Mesodermal cell (in vitro differentiated cells): ENCODE data around the gene ZNF488.

Experiments
- H3K27ac ChIP-seq: 2 replicates; pipeline ENCODE4 v1.7.0; 2013; ENCODE audit warnings: mild to moderate bottlenecking, low read depth, low read length, moderate library complexity; ENCODE audit not compliant: severe bottlenecking
- H3K36me3 ChIP-seq: 2 replicates; pipeline ENCODE4 v1.7.1; 2013; ENCODE audit warnings: mild to moderate bottlenecking, low read length, moderate library complexity; ENCODE audit not compliant: control insufficient read depth, insufficient read depth
- H3K4me1 ChIP-seq: one replicate; pipeline ENCODE4 v1.7.1; 2013; ENCODE audit warnings: mild to moderate bottlenecking, low read length; ENCODE audit not compliant: insufficient read depth, control insufficient read depth, poor library complexity, severe bottlenecking
- H3K4me3 ChIP-seq: 2 replicates; pipeline ENCODE4 v1.7.0; 2013; ENCODE audit warnings: low read length, control low read depth, mild to moderate bottlenecking; ENCODE audit not compliant: insufficient read depth, poor library complexity, severe bottlenecking; ENCODE audit errors: extremely low read depth
- H3K9me3 ChIP-seq: 2 replicates; pipeline ENCODE4 v1.7.1; 2013; ENCODE audit warnings: mild to moderate bottlenecking, low read length, moderate library complexity; ENCODE audit not compliant: control insufficient read depth
- WGBS, 2 experiments: methylation state at CpG; one replicate each; pipeline ENCODE4 v1.1.5; 2013; ENCODE audit warnings: missing lambda C conversion rate in 2 of 2; ENCODE audit not compliant: insufficient coverage in 2 of 2; 5-methylcytosine and 5-hydroxymethylcytosine counted together

The ZNF488 gene

DNA sequence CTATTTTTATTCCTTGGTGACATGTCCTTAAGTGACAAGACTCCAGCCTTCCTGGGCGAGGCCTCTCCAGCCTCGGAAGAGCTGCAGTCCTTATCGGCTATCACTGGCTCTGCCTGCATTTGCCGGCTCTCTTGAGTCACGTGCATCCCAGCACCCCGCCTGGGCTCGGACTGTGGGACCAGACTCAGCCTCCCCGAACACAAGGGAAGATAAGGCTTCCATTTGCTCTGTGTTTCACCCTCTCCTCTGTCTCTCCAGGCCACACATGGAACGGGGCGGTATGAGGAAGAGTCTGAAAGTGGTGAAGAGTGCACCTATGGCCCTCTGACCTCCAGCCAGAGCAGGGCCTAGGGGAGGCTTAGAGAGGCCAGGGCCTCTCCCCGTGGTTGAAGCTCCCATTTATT is 57.2 kb downstream of the ZNF488 start:
- peaks cover 1% of the 10 kb centered on the region for H3K4me1 ChIP-seq
- WGBS, 2 experiments: 77 to 97% methylated on average over 5 to 7 of the region's 11 CpGs
- no peaks in the 10 kb centered on the region for H3K36me3 ChIP-seq
- H3K4me3 ChIP-seq: no peak overlapping the region
- no peaks in the 10 kb centered on the region for H3K9me3 ChIP-seq
- no peak overlapping the region for H3K27ac ChIP-seq

DNA sequence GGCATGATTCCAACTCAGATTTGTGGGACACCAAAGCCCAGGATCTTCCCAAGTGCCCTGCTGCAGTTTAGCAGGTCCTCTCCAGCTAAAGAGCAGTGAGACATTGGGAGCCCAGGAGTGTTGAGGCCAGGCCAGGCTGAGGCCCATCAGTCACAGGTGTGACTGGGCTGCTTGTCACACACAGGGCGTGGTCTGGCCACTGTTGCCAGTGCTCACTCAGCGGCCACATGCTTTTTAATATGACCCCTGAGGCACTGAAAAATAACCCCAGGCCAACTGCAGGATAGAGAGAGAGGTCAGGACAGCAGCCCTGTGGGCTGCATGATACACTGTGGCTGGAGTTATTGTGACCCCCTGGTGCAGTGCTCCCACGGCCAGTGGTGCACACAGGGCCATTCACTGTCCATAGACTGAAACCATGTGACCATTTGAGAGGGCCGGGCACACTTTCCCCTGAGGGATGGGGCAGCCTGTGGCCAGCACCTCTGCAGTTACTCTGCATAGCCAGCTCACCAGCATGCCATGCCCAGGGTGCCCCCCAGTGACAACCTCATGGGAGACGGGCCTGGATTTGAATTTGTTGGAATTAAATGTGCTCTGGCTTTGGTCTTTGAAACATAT is 57.7 kb downstream of the ZNF488 start:
- Histone ChIP-seq H3K4me1 (no peaks in the 10 kb centered on the region), H3K4me3 (no peak overlapping the region), H3K9me3 (no peaks in the 10 kb centered on the region), H3K36me3 (no peaks in the 10 kb centered on the region), H3K27ac (no peak overlapping the region)
- 85 to 88% methylated on average over 3 to 5 of the region's 5 CpGs for WGBS, 2 experiments

DNA sequence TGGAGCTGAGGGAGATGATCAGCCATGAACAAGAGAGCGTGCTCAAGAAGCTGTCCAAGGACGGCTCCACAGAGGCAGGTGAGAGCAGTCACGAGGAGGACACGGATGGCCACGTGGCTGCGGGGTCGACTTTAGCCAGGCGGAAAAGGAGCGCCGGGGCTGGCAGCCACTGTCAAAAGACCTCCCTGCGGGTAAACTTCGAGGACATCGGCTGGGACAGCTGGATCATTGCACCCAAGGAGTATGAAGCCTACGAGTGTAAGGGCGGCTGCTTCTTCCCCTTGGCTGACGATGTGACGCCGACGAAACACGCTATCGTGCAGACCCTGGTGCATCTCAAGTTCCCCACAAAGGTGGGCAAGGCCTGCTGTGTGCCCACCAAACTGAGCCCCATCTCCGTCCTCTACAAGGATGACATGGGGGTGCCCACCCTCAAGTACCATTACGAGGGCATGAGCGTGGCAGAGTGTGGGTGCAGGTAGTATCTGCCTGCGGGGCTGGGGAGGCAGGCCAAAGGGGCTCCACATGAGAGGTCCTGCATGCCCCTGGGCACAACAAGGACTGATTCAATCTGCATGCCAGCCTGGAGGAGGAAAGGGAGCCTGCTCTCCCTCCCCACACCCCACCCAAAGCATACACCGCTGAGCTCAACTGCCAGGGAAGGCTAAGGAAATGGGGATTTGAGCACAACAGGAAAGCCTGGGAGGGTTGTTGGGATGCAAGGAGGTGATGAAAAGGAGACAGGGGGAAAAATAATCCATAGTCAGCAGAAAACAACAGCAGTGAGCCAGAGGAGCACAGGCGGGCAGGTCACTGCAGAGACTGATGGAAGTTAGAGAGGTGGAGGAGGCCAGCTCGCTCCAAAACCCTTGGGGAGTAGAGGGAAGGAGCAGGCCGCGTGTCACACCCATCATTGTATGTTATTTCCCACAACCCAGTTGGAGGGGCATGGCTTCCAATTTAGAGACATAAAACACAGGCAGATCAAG is 58.5 kb downstream of the ZNF488 start:
- no peaks in the 10 kb centered on the region for H3K36me3 ChIP-seq
- 92 to 95% methylated on average over 25 to 26 of the region's 30 CpGs for WGBS, 2 experiments
- no peaks in the 10 kb centered on the region for H3K4me1 ChIP-seq
- H3K27ac ChIP-seq: no peak overlapping the region
- H3K4me3 ChIP-seq: no peak overlapping the region
- H3K9me3 ChIP-seq: no peaks in the 10 kb centered on the region

DNA sequence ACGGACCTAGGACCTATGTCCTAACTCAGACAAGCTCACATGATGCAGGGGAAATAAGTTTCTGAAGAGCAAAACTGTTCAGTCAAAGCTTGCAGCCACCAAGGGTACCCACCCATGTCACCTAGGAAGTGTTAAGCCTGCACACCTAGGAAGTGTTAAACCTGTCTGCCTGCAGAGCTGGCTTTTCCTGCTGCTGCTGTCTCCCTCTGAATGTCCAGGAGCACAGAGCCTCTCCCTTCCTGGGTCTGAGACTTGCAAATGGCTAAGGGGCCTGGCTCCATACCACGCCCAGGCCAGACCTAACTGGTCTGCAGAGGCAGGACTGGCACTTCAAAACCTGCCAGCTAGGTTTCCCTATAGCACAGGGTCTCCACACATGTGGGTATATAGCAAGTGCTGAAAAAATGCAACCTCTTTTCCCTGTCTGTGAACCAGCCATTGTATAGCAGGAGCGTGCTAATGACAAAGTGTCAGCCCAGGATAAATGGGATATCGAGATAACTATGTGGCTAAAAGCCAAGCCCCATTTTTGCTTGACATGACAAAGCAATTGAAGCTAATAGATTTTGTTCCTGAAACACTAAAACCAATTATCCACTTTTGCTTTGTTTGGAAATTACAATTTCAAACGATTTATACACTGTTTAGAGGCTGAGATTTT is 60.3 kb downstream of the ZNF488 start:
- Histone ChIP-seq H3K36me3 (no peaks in the 10 kb centered on the region), H3K9me3 (no peaks in the 10 kb centered on the region), H3K4me3 (no peak overlapping the region), H3K27ac (no peak overlapping the region), H3K4me1 (no peaks in the 10 kb centered on the region)
- 90 to 100% methylated on average over 3 to 4 of the region's 5 CpGs for WGBS, 2 experiments

DNA sequence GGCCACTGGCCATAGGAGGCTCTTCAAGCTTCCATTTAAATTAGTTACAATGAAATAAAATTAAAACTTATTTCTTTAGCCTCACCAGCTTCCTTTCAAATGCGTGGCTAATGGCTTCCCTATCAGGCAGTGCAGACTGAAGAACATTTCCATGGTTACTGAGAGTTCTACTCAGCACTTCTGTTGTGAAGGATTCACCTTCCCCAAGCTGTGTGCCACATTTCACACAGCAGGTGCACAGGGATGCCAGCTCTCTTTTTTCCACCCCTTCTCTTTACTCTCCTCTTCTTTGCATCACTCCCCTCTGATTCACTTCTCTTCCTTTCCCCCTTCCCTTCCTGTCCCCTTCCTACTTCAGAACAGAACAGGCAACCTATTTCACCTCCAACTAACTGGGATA is 61.0 kb downstream of the ZNF488 start:
- Histone ChIP-seq H3K4me1 (no peaks in the 10 kb centered on the region), H3K9me3 (no peaks in the 10 kb centered on the region), H3K4me3 (no peak overlapping the region), H3K36me3 (no peaks in the 10 kb centered on the region), H3K27ac (no peak overlapping the region)
- 80 to 82% methylated on average over 1 of the region's 1 CpG for WGBS, 2 experiments

DNA sequence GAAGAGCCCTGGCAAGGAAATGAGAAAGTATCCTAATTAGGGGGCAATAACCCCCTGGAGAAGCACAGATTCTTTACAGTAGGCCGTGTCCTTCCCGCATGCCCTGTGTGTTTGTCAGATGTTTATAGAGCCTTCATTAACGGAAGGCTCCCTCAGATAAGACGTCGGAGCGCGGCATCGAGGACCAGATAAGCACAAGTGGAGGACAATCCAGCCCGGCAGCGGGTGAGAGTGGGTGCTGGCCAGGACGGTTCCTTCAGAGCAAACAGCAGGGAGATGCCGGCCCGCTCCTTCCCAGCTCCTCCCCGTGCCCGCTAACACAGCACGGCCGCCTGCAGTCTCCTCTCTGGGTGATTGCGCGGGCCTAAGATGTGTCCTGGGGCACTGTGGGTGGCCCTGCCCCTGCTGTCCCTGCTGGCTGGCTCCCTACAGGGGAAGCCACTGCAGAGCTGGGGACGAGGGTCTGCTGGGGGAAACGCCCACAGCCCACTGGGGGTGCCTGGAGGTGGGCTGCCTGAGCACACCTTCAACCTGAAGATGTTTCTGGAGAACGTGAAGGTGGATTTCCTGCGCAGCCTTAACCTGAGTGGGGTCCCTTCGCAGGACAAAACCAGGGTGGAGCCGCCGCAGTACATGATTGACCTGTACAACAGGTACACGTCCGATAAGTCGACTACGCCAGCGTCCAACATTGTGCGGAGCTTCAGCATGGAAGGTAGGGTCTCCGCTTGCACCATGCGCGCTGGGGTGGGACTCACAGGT is 61.6 kb downstream of the ZNF488 start, which contains the start of gene GDF2:
TSS of gene GDF2 (plus strand) at position 155 of the 762 bp plus-strand sequence. CDS start at position 370, 215 bp downstream.
- Histone ChIP-seq H3K4me3 (no peak within 1 kb of the TSS), H3K4me1 (no peaks in the 10 kb centered on the region), H3K9me3 (no peaks in the 10 kb centered on the region), H3K27ac (no peak within 1 kb of the TSS), H3K36me3 (no peaks in the 10 kb centered on the region)
- 92 to 93% methylated on average over 27 to 29 of the region's 35 CpGs for WGBS, 2 experiments

DNA sequence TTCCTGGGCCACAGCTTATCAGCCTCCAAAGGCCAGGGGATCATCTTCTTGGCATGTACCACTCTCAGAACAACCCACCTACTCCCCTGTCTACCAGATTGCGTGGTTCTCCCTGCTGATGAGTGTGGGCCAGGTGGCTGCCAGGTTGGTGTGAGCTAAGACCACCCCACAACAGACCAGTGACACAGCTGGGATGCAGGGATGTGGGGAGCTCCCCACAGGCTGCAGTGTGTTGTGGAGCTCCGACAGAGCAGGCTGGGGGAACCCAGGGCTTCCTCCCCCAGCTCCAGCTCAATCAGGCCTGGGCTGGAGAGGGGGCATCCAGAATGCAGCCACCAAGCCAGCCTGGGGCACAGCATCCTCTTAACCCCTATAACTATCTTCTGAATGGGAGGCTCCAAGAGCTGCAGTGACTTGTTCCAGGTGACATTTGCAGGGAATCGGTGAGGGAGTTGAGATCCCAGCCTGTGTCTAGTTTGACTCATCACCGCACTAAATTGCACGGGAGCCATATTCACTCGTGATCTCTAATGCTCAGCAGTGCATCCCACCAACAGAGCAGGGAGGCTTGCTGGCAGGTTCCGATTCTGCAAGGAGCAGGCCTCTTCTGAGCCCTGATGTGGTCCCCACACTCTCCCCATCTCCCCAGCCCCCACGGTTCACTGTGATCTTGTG is 62.4 kb downstream of the ZNF488 start:
- H3K9me3 ChIP-seq: no peaks in the 10 kb centered on the region
- H3K4me1 ChIP-seq: no peaks in the 10 kb centered on the region
- H3K4me3 ChIP-seq: no peak overlapping the region
- H3K36me3 ChIP-seq: no peaks in the 10 kb centered on the region
- WGBS, 2 experiments: 93 to 98% methylated on average over 6 of the region's 8 CpGs
- no peak overlapping the region for H3K27ac ChIP-seq

DNA sequence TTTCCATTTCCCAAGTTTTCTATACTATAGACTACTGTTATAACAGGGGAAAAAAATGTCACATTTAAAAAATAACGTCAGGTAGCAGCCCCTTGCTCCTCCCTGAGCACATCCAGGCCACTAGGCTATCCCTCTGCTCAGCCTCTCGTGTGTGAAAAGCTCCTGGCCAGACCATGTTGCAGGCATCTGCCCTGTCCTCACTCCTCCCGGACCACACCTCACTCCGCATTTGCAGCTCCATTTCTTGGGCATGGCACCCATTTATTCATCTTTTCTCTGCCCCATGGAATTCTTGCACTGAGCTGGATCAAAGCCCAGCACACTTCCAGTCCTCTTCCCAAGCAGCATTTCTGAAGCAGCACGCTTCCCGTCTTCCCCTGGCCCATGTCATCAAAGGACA is 63.3 kb downstream of the ZNF488 start:
- Histone ChIP-seq H3K9me3 (no peaks in the 10 kb centered on the region), H3K27ac (no peak overlapping the region), H3K4me3 (no peak overlapping the region), H3K36me3 (no peaks in the 10 kb centered on the region), H3K4me1 (no peaks in the 10 kb centered on the region)
- 88 to 92% methylated on average over 6 of the region's 6 CpGs for WGBS, 2 experiments

DNA sequence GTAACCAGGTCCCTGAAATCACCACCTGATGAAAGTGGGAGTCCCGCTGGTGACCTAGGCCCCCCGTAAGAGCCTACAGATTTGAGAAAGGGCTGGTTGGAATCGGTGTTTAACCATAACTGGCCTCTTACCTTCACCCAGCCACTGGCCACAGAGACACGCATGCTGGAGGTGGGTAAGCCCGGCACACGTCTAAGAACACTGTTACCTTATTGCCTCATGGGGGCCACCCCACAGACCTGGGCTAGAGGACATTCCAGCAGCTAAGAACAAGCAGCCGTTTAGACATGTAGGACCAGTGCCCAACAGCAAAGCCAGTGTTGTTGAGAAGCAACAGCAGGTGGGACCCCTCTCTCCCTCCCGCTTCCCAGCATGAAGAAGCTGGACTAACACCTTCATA is 64.3 kb downstream of the ZNF488 start:
- no peak overlapping the region for H3K4me3 ChIP-seq
- no peaks in the 10 kb centered on the region for H3K4me1 ChIP-seq
- H3K36me3 ChIP-seq: no peaks in the 10 kb centered on the region
- 89 to 93% methylated on average over 7 to 8 of the region's 8 CpGs for WGBS, 2 experiments
- no peaks in the 10 kb centered on the region for H3K9me3 ChIP-seq
- no peak overlapping the region for H3K27ac ChIP-seq

DNA sequence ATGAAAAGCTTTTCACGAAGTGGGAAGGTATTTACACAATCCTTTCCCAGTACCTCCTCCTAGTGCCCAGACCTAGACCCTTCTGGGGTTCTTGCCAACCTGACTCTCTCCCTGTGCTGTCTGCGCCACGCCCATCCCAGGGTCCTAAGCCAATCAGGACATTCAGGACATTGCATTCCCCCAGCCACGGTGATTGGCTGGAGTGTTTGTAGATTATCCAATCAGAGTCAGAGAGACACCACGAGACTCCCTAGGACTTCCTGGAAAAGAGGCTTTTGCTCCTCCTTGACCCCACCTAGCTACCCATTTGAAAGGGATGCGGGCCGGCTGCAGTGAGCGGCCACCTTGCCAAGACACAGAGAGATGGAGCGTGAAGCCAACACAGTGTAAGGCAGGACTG is 65.4 kb downstream of the ZNF488 start:
- Histone ChIP-seq H3K4me3 (no peak overlapping the region), H3K36me3 (no peaks in the 10 kb centered on the region), H3K4me1 (no peaks in the 10 kb centered on the region), H3K27ac (no peak overlapping the region), H3K9me3 (no peaks in the 10 kb centered on the region)
- 96 to 100% methylated on average over 4 to 6 of the region's 9 CpGs for WGBS, 2 experiments
